NCI-H2227 (cell line): ENCODE measurements around the gene PPFIA4.

ENCODE experiments used
- DNase-seq: peaks from one replicate; lab custom pipeline; 2025; ENCODE audit not compliant: unreplicated experiment; lab: John Stamatoyannopoulos, UW

PPFIA4 gene

GRCh38 chr1:203056012-203056411 is 29.7 kb downstream of the PPFIA4 start:
- no peak for DNase-seq

- DNase-seq, result no peak
These were observed 30.2 kb downstream of the PPFIA4 start for GRCh38 chr1:203056516-203056915.

GRCh38 chr1:203057911-203058675 is 31.8 kb downstream of the PPFIA4 start:
- DNase-seq, result no peak

- DNase-seq, result no peak
These were observed 32.3 kb downstream of the PPFIA4 start for GRCh38 chr1:203058676-203058935.

- no peak for DNase-seq
These were observed 33.2 kb downstream of the PPFIA4 start for GRCh38 chr1:203059485-203059884.

- no peak for DNase-seq
These were observed 33.8 kb downstream of the PPFIA4 start for GRCh38 chr1:203060115-203060514.

- DNase-seq, result no peak
These were observed 37.0 kb downstream of the PPFIA4 start for GRCh38 chr1:203063287-203063686.

- DNase-seq, result no peak
These were observed 38.9 kb downstream of the PPFIA4 start for GRCh38 chr1:203065191-203065590.

- DNase-seq, result no peak
These were observed 39.7 kb downstream of the PPFIA4 start for GRCh38 chr1:203065986-203066385.

- DNase-seq, result no peak
These were observed 40.7 kb downstream of the PPFIA4 start for GRCh38 chr1:203066965-203067364.

- DNase-seq, result no peak
These were observed 42.9 kb downstream of the PPFIA4 start for GRCh38 chr1:203069030-203069747.

- no peak for DNase-seq
These were observed 45.8 kb downstream of the PPFIA4 start for GRCh38 chr1:203072002-203072602.

- DNase-seq, result no peak
These were observed 46.6 kb downstream of the PPFIA4 start for GRCh38 chr1:203072911-203073310.

- DNase-seq, result no peak
These were observed 47.2 kb downstream of the PPFIA4 start for GRCh38 chr1:203073469-203073868.

- DNase-seq, result no peak
These were observed 48.3 kb downstream of the PPFIA4 start for GRCh38 chr1:203074610-203075009.

GRCh38 chr1:203075236-203076030 is 49.1 kb downstream of the PPFIA4 start:
- no peak for DNase-seq

- no peak for DNase-seq
These were observed 49.8 kb downstream of the PPFIA4 start for GRCh38 chr1:203076031-203076511.

- DNase-seq, result no peak
These were observed 51.1 kb downstream of the PPFIA4 start for GRCh38 chr1:203077367-203077766.

GRCh38 chr1:203077956-203078355 is 51.7 kb downstream of the PPFIA4 start:
- DNase-seq, result no peak

GRCh38 chr1:203078478-203078877 is 52.2 kb downstream of the PPFIA4 start:
- DNase-seq, result no peak

GRCh38 chr1:203080456-203080855 is 54.2 kb downstream of the PPFIA4 start:
- DNase-seq, result no peak
